IPS DF 6.9 (cell line): ENCODE measurements around the gene PLA2G4B.

Experiments
- DNase-seq: peaks from one replicate; pipeline ENCODE4 v3.0.0-alpha.2; 2013; ENCODE audit warnings: low read depth, low spot score
- H3K27ac ChIP-seq: one replicate; pipeline ENCODE4 v1.5.1; 2013; ENCODE audit warnings: low read length, control low read depth
- H3K27me3 ChIP-seq: 2 replicates; pipeline ENCODE4 v1.6.1; 2013; ENCODE audit warnings: mild to moderate bottlenecking, low read length; ENCODE audit not compliant: control insufficient read depth, insufficient read depth
- H3K36me3 ChIP-seq: 2 replicates; pipeline ENCODE4 v1.6.1; 2013; ENCODE audit warnings: low read length; ENCODE audit not compliant: control insufficient read depth, insufficient read depth
- H3K4me1 ChIP-seq: 2 replicates; pipeline ENCODE4 v1.6.1; 2013; ENCODE audit warnings: low read length; ENCODE audit not compliant: control insufficient read depth, insufficient read depth
- H3K4me3 ChIP-seq: 2 replicates; pipeline ENCODE4 v1.5.1; 2013; ENCODE audit warnings: mild to moderate bottlenecking, low read length
- H3K9me3 ChIP-seq: 2 replicates; pipeline ENCODE4 v1.6.1; 2013; ENCODE audit warnings: low read length, inconsistent platforms; ENCODE audit not compliant: control insufficient read depth, insufficient read depth
- WGBS: extraction: QIAGEN DNeasy Blood & Tissue Kit; methylation state at CpG from one replicate; pipeline ENCODE4 v1.1.7; 2013; ENCODE audit warnings: mixed read lengths, missing lambda C conversion rate; ENCODE audit not compliant: insufficient read length, insufficient coverage; 5-methylcytosine and 5-hydroxymethylcytosine counted together

Gene PLA2G4B

GRCh38 chr15:41880156-41880877 is 41.7 kb downstream of the PLA2G4B start:
- H3K27me3 ChIP-seq: peaks cover 14% of the 10 kb centered on the region; the same call in 1 of the 2 replicates
- WGBS: no CpG with 5 or more reads among the region's 10 CpGs
- H3K9me3 ChIP-seq: no peaks in the 10 kb centered on the region
- no peak overlapping the region for H3K4me3 ChIP-seq
- H3K4me1 ChIP-seq: peaks cover 2% of the 10 kb centered on the region; the same call in 1 of the 2 replicates
- DNase-seq: no peak
- no peak overlapping the region for H3K27ac ChIP-seq
- no peaks in the 10 kb centered on the region for H3K36me3 ChIP-seq

- no peaks in the 10 kb centered on the region; the same call in 1 of the 2 replicates for H3K36me3 ChIP-seq
- H3K27me3 ChIP-seq: peaks cover 14% of the 10 kb centered on the region; the same call in 1 of the 2 replicates
- H3K9me3 ChIP-seq: no peaks in the 10 kb centered on the region
- H3K4me3 ChIP-seq: no peak overlapping the region
- peaks cover 2% of the 10 kb centered on the region; the same call in 1 of the 2 replicates for H3K4me1 ChIP-seq
- no peak overlapping the region for H3K27ac ChIP-seq
- WGBS: no CpG with 5 or more reads among the region's 8 CpGs
- no peak for DNase-seq
Measured at GRCh38 chr15:41881086-41881485, 42.4 kb downstream of the PLA2G4B start.

GRCh38 chr15:41881550-41881919 is 42.9 kb downstream of the PLA2G4B start:
- H3K36me3 ChIP-seq: no peaks in the 10 kb centered on the region; the same call in 1 of the 2 replicates
- no peak overlapping the region for H3K27ac ChIP-seq
- peaks cover 2% of the 10 kb centered on the region; the same call in 1 of the 2 replicates for H3K4me1 ChIP-seq
- no peak for DNase-seq
- H3K9me3 ChIP-seq: no peaks in the 10 kb centered on the region
- no CpG with 5 or more reads among the region's 10 CpGs for WGBS
- H3K4me3 ChIP-seq: no peak overlapping the region; the same call in 1 of the 2 replicates
- H3K27me3 ChIP-seq: peaks cover 14% of the 10 kb centered on the region; the same call in 1 of the 2 replicates

GRCh38 chr15:41881920-41882688 is 43.5 kb downstream of the PLA2G4B start:
- Histone ChIP-seq H3K27ac (no peak overlapping the region), H3K36me3 (no peaks in the 10 kb centered on the region; the same call in 1 of the 2 replicates), H3K9me3 (no peaks in the 10 kb centered on the region), H3K4me1 (peaks cover 2% of the 10 kb centered on the region; the same call in 1 of the 2 replicates), H3K27me3 (peaks cover 14% of the 10 kb centered on the region; the same call in 1 of the 2 replicates), H3K4me3 (peak overlapping the region; percentile 39; the same call in 1 of the 2 replicates)
- no CpG with 5 or more reads among the region's 81 CpGs for WGBS
- no peak for DNase-seq

GRCh38 chr15:41882689-41883483 is 44.2 kb downstream of the PLA2G4B start:
- WGBS: no CpG with 5 or more reads among the region's 14 CpGs
- Histone ChIP-seq H3K36me3 (no peaks in the 10 kb centered on the region; the same call in 1 of the 2 replicates), H3K27ac (no peak overlapping the region), H3K9me3 (no peaks in the 10 kb centered on the region), H3K4me1 (peaks cover 2% of the 10 kb centered on the region; the same call in 1 of the 2 replicates), H3K4me3 (peak overlapping the region; percentile 39; the same call in 1 of the 2 replicates), H3K27me3 (peaks cover 14% of the 10 kb centered on the region; the same call in 1 of the 2 replicates)
- DNase-seq: no peak

- no CpG with 5 or more reads among the region's 2 CpGs for WGBS
- DNase-seq: no peak
- Histone ChIP-seq H3K4me3 (no peak overlapping the region), H3K27ac (no peak overlapping the region), H3K9me3 (no peaks in the 10 kb centered on the region), H3K36me3 (no peaks in the 10 kb centered on the region; the same call in 1 of the 2 replicates), H3K4me1 (peaks cover 2% of the 10 kb centered on the region; the same call in 1 of the 2 replicates), H3K27me3 (peaks cover 14% of the 10 kb centered on the region; the same call in 1 of the 2 replicates)
Measured at GRCh38 chr15:41883484-41883825, 44.8 kb downstream of the PLA2G4B start.

GRCh38 chr15:41884458-41884857 is 45.8 kb downstream of the PLA2G4B start:
- Histone ChIP-seq H3K36me3 (no peaks in the 10 kb centered on the region; the same call in 1 of the 2 replicates), H3K4me3 (no peak overlapping the region), H3K27ac (no peak overlapping the region), H3K27me3 (peaks cover 14% of the 10 kb centered on the region; the same call in 1 of the 2 replicates), H3K9me3 (no peaks in the 10 kb centered on the region), H3K4me1 (peaks cover 2% of the 10 kb centered on the region; the same call in 1 of the 2 replicates)
- no peak for DNase-seq
- WGBS: no CpG with 5 or more reads among the region's 7 CpGs

GRCh38 chr15:41885321-41885720 is 46.7 kb downstream of the PLA2G4B start:
- Histone ChIP-seq H3K27ac (no peak overlapping the region), H3K4me1 (peaks cover 2% of the 10 kb centered on the region; the same call in 1 of the 2 replicates), H3K27me3 (peaks cover 14% of the 10 kb centered on the region; the same call in 1 of the 2 replicates), H3K9me3 (no peaks in the 10 kb centered on the region), H3K4me3 (no peak overlapping the region), H3K36me3 (no peaks in the 10 kb centered on the region; the same call in 1 of the 2 replicates)
- no peak for DNase-seq

- Histone ChIP-seq H3K36me3 (no peaks in the 10 kb centered on the region; the same call in 1 of the 2 replicates), H3K4me1 (peaks cover 2% of the 10 kb centered on the region; the same call in 1 of the 2 replicates), H3K4me3 (no peak overlapping the region), H3K27me3 (peaks cover 12% of the 10 kb centered on the region; the same call in 1 of the 2 replicates), H3K9me3 (no peaks in the 10 kb centered on the region), H3K27ac (no peak overlapping the region)
- no CpG with 5 or more reads among the region's 14 CpGs for WGBS
- no peak for DNase-seq
Measured at GRCh38 chr15:41885841-41886240, 47.2 kb downstream of the PLA2G4B start.
